ENCODE measurements around the gene ALDH4A1.

- TF ChIP-seq CTCF (IDR thresholded peaks at IDR 0.05): no peak
- no peak for TF ChIP-seq POLR2AphosphoS5 (IDR thresholded peaks at IDR 0.05)
- TF ChIP-seq POLR2A (IDR thresholded peaks at IDR 0.05): no peak
- no peak for TF ChIP-seq EP300 (IDR thresholded peaks at IDR 0.05)
Observed at GRCh38 chr1:18944810-18945209, 42.5 kb upstream of the ALDH4A1 start.
